ENCODE data around the gene CSTPP1.

GRCh38 chr11:46905806-46906205, 30.8 kb upstream of the CSTPP1 start:
- no peak for TF ChIP-seq TEAD4 (IDR thresholded peaks at IDR 0.05; ENCODE audit: low read depth, low read length)
- no peak for TF ChIP-seq SIN3A (conservative IDR thresholded peaks at IDR 0.05 in 1 of 2, IDR thresholded peaks at IDR 0.05 in 1 of 2; ENCODE audit: low read depth in 1 of 2, low read length in 2 of 2)
- TF ChIP-seq, protein P1, sequence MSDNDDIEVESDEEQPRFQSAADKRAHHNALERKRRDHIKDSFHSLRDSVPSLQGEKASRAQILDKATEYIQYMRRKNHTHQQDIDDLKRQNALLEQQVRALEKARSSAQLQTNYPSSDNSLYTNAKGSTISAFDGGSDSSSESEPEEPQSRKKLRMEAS (IDR thresholded peaks at IDR 0.05), result no peak
- no peak for TF ChIP-seq CTCF (IDR thresholded peaks at IDR 0.05; ENCODE audit: control extremely low read depth in 1 of 3, insufficient read depth in 1 of 3, low read depth in 1 of 3, low read length in 3 of 3)
- TF ChIP-seq BACH1 (IDR thresholded peaks at IDR 0.05; ENCODE audit: low read length), result no peak
- no peak for TF ChIP-seq EZH2 (IDR thresholded peaks at IDR 0.05; ENCODE audit: low read depth, low read length, severe bottlenecking)
- no peak for TF ChIP-seq EP300 (IDR thresholded peaks at IDR 0.05; ENCODE audit: borderline replicate concordance in 1 of 2, low read depth in 2 of 2, low read length in 2 of 2)
- no peak for TF ChIP-seq KDM5A (IDR thresholded peaks at IDR 0.05; ENCODE audit: low read length)
